ENCODE measurements around the gene SDF2.
"Not testable (repeated sequence)": the region's sequence is repeated elsewhere in the genome, so short reads cannot be mapped to it uniquely, and the experiment has no call there.

DNA sequence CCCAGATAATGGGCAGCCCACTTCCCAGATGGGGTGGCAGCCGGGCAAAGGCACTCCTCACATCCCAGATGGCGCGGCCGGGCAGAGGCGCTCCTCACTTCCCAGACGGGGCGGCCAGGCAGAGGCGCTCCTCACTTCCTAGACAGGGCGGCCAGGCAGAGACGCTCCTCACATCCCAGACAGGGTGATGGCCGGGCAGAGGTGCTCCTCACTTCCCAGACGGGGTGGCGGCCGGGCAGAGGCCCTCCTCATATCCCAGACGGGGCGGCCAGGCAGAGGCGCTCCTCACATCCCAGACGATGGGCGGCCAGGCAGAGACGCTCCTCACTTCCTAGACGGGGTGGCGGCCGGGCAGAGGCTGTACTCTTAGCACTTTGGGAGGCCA, 2.2 kb downstream of the SDF2 start:
- TF ChIP-seq, protein P1, sequence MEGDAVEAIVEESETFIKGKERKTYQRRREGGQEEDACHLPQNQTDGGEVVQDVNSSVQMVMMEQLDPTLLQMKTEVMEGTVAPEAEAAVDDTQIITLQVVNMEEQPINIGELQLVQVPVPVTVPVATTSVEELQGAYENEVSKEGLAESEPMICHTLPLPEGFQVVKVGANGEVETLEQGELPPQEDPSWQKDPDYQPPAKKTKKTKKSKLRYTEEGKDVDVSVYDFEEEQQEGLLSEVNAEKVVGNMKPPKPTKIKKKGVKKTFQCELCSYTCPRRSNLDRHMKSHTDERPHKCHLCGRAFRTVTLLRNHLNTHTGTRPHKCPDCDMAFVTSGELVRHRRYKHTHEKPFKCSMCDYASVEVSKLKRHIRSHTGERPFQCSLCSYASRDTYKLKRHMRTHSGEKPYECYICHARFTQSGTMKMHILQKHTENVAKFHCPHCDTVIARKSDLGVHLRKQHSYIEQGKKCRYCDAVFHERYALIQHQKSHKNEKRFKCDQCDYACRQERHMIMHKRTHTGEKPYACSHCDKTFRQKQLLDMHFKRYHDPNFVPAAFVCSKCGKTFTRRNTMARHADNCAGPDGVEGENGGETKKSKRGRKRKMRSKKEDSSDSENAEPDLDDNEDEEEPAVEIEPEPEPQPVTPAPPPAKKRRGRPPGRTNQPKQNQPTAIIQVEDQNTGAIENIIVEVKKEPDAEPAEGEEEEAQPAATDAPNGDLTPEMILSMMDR (IDR thresholded peaks at IDR 0.05; ENCODE audit: low read length), result not testable (repeated sequence)
- not testable (repeated sequence) for TF ChIP-seq EZH2 (optimal IDR thresholded peaks at IDR 0.05; ENCODE audit: low read depth, low read length)
